Ascending aorta (tissue), 2 donors: ENCODE results near the gene GRIN1. TPM values are rescaled to one million over a fixed set of nuclear protein-coding genes. Genes with fewer than 3 reads are reported as not detected.

ENCODE experiments used
- DNase-seq, 2 donors: peaks; one replicate each; pipeline ENCODE4 v3.0.0-alpha.2; 2019; ENCODE audit warnings: low spot score in 2 of 2
- H3K27ac ChIP-seq, 2 donors: fragments of 200-600 bp; sonication (generic); one replicate each; pipeline ENCODE4 v1.5.1; 2016 to 2017; ENCODE audit warnings: mild to moderate bottlenecking in 1 of 2
- H3K27me3 ChIP-seq: fragments of 200-600 bp; sonication (generic); one replicate; pipeline ENCODE4 v1.5.1; 2017
- H3K36me3 ChIP-seq, 2 donors: fragments of 200-600 bp; sonication (generic); one replicate each; pipeline ENCODE4 v1.5.1; 2016
- H3K4me1 ChIP-seq, 2 donors: fragments of 200-600 bp; sonication (generic); one replicate each; pipeline ENCODE4 v1.5.1; 2016 to 2017; ENCODE audit warnings: mild to moderate bottlenecking in 1 of 2
- H3K4me3 ChIP-seq, 2 donors: fragments of 200-600 bp; sonication (generic); one replicate each; pipeline ENCODE4 v1.5.1; 2016 to 2017; ENCODE audit warnings: mild to moderate bottlenecking in 1 of 2
- H3K9me3 ChIP-seq, 2 donors: fragments of 200-600 bp; sonication (generic); one replicate each; pipeline ENCODE4 v1.5.1; 2016
- intact Hi-C: fragments of 100-400 bp; cut with DNase I; formaldehyde crosslinking; loops from one replicate; pipeline ENCODE4 v1.15.1; 2023
- total RNA-seq: library from RNA; depleted of rRNA; stranded (reverse); fragments of >200 nt; gene quantifications from one replicate; pipeline ENCODE4 v1.1.0, GENCODE V29; 2016
- TF ChIP-seq, protein P1 (sequence below), 3 experiments: fragments of 200-600 bp in 2 of 3; fragments of 450-650 bp in 1 of 3; sonication (generic) in 2 of 3; IDR thresholded peaks; one replicate each; pipeline ENCODE4 v1.5.1; 2016 to 2019; ENCODE audit warnings: antibody characterized with exemption in 3 of 3, mild to moderate bottlenecking in 1 of 3, moderate library complexity in 1 of 3

GRIN1 gene
- total RNA-seq, 1 donor from 2014 or later, result not detected

DNA sequence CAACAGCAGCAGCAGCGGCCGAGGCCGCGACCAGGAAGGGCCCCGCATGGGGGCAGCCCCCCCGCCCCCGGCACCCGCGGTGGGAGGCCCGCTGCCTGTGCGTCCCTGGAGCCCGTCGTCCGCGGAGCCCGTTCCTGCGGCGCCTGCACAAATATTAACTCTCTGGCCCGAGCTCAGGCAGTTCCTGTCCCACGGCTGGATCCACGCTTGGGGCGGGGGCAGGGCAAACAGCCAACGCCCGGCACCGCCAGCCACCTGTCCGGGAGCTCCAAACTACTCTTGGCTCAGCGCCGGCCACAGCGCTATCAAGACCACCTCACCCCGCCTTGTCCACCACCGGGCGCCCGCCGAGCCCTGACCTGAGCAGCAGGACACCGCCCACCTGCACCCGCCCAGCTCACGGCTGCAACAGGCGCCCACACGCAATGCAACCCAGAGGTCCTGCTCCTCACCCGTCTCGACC is 31.0 kb downstream of the GRIN1 start, which contains the start of gene LRRC26:
LRRC26 (minus strand) TSS at position 156 of the 463 bp plus-strand sequence; CDS start at position 48, 108 bp downstream.
- H3K27me3 ChIP-seq, result peaks cover 33% of the 10 kb centered on the region
- intact Hi-C loops, result no loop called here
- H3K9me3 ChIP-seq, result no peaks in the 10 kb centered on the region
- H3K4me1 ChIP-seq, result peaks cover 11 to 15% of the 10 kb centered on the region in 2 donors
- H3K4me3 ChIP-seq, result peak within 1 kb of the TSS; percentile 38 to 60
- no peak for DNase-seq
- TF ChIP-seq, protein P1, sequence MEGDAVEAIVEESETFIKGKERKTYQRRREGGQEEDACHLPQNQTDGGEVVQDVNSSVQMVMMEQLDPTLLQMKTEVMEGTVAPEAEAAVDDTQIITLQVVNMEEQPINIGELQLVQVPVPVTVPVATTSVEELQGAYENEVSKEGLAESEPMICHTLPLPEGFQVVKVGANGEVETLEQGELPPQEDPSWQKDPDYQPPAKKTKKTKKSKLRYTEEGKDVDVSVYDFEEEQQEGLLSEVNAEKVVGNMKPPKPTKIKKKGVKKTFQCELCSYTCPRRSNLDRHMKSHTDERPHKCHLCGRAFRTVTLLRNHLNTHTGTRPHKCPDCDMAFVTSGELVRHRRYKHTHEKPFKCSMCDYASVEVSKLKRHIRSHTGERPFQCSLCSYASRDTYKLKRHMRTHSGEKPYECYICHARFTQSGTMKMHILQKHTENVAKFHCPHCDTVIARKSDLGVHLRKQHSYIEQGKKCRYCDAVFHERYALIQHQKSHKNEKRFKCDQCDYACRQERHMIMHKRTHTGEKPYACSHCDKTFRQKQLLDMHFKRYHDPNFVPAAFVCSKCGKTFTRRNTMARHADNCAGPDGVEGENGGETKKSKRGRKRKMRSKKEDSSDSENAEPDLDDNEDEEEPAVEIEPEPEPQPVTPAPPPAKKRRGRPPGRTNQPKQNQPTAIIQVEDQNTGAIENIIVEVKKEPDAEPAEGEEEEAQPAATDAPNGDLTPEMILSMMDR (IDR thresholded peaks at IDR 0.05), result no peak
- no peak within 1 kb of the TSS for H3K27ac ChIP-seq
- no peaks in the 10 kb centered on the region for H3K36me3 ChIP-seq

DNA sequence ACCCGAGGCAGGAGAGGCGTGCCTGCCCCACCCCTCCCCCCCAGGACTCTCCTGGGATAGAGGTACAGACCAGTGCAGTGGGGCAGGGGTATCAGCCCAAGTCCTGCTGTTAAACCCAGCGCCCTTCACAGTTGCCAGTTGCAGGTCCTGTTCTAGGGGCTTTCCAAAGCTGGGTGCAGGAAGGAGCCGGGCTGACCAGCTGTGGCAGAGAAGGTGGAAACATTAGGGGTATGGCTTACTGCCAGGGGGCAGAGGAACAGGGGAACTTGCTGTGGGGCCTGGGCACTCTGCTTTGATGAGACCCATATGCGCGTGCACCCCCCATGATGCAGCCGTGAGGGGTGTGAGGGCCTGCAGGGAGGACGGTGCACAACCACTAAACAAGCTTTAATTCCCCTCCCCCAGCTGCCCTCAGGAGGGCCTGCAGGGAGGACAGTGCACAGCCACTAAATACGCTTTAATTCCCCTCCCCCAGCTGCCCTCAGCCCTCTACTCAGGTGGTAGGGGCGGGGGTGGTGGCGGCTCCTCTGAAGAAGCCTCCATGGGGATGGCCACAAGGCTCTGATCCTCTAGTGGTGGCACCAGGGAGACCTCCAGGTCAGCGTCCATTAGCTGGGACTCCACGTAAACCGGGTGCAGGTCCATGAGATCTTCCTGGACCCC is 31.7 kb downstream of the GRIN1 start:
- H3K4me1 ChIP-seq, result peaks cover 11 to 15% of the 10 kb centered on the region in 2 donors
- TF ChIP-seq, protein P1 (IDR thresholded peaks at IDR 0.05), result no peak
- no peaks in the 10 kb centered on the region for H3K9me3 ChIP-seq
- H3K27ac ChIP-seq, result no peak overlapping the region
- H3K4me3 ChIP-seq, result no peak overlapping the region
- no peaks in the 10 kb centered on the region for H3K36me3 ChIP-seq
- peaks cover 30% of the 10 kb centered on the region for H3K27me3 ChIP-seq
- DNase-seq, result no peak
- intact Hi-C loops, result no loop called here

DNA sequence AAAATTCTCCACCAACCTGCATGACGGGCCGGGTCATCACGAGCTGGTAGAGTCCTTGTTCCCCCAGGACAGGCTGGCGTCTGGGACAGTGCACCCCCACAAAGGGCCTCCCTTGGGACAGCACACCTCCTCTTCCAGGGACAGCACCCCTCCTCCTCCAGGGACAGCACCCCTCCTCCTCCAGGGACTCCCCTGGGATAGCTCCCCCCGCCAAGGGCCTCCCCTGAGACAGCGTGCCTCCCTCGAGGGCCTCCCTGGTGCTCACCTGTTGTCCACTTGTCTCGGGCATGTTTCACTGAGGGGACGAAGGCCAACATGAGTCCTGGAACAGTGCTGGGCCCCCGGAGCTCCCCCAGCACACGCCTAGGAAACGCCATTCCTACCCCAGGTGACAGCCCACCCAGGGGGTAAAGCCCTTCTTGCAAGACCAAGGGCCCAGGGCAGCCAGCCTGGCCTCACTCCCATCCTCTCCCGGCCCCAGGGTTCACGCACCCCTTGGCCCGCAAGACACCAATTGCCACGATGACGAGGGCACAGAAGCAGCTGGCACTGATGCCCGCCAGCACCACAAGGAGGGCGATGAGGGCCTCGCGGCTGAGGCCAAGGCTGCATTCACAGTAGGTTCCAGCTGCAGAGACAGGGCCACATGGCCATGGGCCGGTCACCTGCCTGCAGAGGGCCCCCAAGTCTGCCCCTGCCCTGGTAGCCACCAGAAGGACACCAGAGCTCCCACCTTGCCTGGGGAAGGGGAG is 32.4 kb downstream of the GRIN1 start:
- Histone ChIP-seq H3K4me1 (peaks cover 11 to 15% of the 10 kb centered on the region in 2 donors), H3K36me3 (no peaks in the 10 kb centered on the region), H3K27ac (no peak overlapping the region), H3K9me3 (no peaks in the 10 kb centered on the region), H3K27me3 (peaks cover 23% of the 10 kb centered on the region), H3K4me3 (no peak overlapping the region)
- intact Hi-C loops, result no loop called here
- no peak for DNase-seq
- TF ChIP-seq, protein P1 (IDR thresholded peaks at IDR 0.05), result no peak

DNA sequence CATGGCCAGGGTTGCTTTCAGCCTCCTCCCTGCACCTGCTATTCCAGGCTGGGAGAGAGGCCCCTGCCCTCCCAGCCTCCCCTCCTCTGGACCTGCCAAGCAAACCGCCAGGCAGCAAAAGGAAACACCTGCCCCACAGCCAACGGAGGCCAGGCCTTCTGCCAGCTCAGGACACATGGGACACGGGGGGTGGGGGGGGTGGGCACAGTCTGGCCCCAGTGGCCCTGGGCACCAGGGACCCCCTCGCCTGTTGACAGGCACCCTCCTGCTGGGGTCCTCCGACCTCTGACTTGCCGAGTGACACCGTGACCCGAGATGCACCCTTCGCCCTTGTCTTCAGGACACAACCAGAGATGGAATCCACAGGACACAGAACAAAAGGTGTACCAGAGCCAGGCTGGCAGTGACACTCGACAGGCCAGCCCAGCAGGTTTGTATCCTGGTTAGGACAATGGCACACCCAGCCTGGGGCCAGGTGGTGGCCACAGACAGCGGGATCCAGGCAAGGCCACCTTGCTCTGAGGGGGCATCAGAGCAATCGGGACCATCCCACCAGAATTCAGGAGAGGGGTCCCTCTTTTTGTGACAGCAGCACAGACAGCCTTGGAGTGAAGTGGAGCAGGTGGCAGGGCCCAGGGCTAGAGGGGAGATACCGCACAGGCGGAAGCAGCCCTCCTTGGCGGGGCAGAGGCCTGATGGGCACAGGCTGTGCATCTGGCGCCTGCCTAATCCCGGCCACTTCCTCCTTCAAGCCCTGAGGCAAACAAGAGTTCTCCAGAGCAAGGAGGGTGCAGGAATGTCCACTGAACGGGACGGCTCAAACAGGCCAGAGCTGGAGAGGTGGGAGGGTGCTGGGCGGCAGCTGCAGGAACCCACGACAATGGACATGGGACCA is 34.2 kb downstream of the GRIN1 start:
- H3K9me3 ChIP-seq, result no peaks in the 10 kb centered on the region
- no peak overlapping the region for H3K4me3 ChIP-seq
- TF ChIP-seq, protein P1 (IDR thresholded peaks at IDR 0.05), result no peak
- no peak for DNase-seq
- peaks cover 5% of the 10 kb centered on the region for H3K27me3 ChIP-seq
- H3K36me3 ChIP-seq, result peaks cover 0 to 4% of the 10 kb centered on the region in 2 donors
- no peak overlapping the region for H3K27ac ChIP-seq
- peaks cover 6 to 14% of the 10 kb centered on the region in 2 donors for H3K4me1 ChIP-seq
- intact Hi-C loops, result no loop called here
